NCI-H2171 (cell line): Measurements from ENCODE around the gene ARID1B.
A peak's percentile ranks its signal among the peaks of the same experiment; 100 is the strongest.

ENCODE experiments used
- DNase-seq: peaks from one replicate; lab custom pipeline; 2025; lab: John Stamatoyannopoulos, UW

ARID1B gene

DNA sequence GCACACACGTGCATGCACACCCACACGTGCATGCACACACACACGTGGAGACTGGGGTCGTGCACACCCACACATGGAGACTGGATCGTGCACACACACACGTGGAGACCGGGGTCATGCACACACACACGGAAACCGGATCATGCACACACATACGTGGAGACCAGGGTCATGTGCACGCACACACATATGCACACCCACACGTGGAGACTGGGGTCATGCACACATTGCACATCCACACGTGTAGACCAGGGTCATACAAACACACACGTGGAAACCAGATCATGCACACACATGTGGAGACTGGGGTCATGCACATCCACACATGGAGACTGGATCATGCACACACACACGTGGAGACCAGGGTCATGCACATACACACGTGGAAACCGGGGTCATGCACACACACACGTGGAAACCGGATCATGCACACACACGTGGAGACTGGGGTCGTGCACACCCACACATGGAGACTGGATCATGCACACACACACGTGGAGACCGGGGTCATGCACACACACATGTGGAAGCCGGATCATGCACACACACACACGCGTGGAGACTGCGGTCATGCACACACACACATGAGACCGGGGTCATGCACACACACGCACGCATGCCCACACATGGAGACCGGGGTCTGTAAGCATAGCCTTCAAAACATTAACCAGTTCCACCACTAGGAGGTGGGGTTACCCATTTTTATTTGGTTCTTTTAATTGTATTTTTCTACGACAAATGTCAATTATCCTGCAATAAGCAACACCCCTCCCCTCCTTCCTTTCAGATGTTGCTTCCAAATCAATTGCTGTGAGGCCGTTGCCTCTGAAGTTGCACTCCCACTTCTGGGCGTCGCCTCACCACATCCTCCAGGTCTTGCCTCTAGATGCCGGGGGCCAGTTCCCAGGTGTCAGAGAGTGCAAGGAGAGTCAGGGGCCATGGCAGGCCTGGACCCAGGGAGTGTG, 450.3 kb downstream of the ARID1B start:
- DNase-seq = no peak

DNA sequence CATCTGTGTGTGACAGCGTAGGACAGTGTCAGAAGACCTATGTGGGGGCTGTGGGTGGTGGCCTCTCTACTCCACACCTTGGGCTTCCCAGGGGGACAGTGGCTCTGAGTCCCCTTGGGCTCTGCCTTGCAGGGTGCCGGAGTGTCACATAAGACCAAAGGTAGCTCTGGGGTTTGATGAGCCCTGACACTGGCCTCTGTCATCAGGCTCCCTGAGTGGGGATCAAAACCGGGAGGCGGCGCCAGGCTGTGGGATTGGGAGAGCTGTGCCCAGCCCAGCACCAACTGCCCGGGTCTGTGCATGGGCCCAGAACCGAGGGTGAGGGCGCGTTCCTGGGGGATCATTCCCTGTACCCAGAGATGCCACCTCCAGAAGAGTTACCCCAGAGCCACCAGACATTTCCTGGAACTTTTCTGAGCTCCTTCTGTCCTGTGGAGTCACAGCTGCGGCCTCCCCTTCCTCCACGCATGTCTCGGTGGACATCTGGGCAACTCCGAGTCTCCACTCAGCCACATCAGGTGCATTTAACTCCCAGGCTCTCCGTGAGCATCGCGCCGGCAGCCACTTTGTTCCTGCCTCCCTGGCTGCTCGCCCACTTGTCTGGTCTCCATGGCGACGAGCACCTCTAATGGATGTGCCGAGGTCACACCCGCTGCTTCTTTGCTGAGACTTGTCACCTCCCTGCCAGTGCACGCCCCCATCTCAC, 451.4 kb downstream of the ARID1B start:
- peak; percentile 96 for DNase-seq

DNA sequence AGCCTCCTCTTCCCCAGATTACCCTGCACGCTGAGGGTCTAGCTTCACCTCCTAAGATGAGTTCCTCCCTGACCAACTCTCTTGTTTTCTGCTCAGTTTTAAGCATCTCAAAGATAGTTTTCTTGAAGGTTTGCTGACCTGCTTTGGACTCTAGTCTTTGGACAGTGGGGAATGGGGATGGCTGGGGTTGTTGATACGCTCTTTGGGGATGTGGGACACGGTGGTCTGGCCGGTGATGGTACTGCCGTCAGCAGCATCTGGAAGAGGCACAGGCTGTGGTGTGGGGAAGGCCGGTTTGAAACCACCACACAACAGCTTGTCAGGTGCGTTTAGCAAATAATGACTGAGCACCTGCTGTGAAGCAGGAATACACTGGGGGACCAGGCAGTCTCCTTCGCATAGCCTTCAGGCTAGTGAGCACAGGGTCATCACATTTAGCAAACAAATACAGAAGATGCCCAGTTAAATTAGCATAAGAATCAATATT, 452.0 kb downstream of the ARID1B start:
- peak; percentile 46 for DNase-seq

DNA sequence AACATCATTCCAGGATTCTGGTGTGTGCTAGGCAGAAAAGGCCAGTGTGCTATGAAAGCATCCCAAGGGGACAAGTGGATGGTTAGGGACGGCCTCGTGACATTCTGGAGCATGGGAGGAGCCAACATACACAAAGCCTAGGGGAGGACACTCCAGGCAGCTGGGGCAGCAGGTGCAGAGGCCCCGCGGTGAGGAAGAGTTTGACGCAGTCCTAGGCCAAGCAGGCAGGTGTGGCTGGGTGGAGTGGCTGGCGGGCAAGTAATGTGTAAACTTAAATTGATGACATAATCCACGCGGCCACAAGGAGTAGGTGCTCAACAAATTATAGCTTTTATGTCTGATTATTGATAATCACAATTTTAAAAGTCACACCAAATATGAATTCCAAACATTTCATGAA, 452.5 kb downstream of the ARID1B start:
- DNase-seq = peak; percentile 92

DNA sequence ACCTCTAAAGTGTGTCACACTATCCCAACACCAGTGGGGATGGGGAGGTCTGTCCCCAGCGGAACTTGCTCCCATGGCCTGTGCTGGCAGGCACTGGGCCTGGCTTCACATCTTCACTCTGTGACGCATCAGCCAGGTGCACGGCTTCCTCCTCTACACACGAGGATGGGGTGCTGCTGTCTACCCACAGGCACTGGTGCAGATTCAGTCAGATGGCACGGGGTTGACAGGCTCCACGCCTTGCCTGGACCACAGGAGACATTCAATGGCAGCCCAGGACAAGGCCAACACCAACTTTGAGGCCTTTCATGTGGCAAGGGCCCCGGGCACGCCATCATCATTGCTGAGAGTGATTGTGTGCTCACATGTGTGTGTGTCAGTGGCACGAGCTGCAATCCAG, 453.7 kb downstream of the ARID1B start:
- no peak for DNase-seq

DNA sequence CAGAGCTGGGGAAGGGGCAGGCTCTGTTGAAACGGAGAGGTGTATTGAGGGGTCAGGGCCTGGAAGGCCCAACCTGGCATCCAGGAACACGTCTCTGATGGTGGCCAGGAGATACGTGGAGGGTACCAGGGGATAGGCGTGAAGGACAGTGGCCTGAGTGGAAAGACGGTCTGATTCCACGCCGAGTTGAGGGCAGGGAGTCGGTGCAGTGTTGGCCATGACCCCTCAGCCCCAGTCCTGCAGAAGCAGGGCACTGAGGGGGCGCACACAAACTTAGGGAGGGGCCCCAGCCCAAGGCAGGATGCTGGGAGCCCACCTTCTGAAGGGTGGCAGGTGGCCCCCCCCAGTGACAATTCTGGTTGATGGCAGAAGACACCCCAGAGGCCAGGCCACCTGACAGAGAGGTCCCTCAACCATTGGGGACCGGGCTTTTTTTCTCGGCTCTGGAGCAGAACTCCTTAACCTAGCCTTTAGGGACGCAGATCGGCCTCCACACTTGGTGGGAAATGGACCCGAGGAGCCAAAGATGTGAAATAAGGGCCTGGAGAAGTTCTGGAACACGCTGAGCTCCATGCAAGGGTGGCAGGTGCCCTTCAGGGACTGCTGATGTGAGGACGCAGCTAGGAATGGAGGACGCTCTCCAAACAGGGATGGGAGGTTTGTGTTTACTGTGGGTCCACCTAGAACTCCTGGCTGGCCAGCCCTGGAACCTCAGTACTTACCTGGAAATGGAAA, 455.1 kb downstream of the ARID1B start:
- DNase-seq = no peak

DNA sequence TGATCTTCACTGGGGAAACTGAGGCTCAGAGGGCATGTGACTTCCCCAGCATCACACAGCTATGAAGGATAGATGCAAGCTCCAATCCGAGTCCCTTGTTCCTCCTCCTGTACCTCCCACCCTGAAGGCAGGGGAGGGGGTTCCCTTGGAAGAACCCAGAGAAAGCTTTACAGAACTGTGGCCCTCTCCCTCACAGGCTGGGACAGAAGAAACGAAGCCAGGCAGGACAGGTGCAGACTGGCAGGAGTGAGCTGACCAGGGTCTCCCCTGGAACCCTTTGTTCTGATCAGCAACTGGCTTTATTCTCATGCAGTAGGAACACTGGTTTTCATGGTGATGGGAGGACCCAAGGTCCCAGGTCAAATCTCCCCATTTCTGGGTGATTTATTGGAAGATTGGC, 456.0 kb downstream of the ARID1B start:
- no peak for DNase-seq

DNA sequence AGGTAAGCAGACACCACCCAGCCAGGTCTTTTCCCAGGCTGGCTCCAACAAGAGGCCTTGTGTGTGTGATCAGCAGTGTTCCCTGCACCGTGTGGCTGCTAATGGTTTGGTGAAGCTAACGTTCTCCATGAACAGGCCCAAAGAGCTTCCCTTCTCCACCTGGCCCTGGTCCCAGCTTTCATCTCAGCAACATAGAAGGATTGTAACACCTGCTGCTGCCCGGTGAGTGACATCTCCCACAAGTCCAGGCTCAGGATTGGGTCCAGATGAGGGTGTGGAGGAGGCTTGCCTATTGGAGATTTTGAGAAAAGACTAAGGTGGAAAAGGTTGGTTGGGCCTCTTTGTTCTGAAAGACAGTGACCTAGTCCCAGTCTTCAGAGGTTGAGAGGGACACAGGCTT, 456.5 kb downstream of the ARID1B start:
- DNase-seq = no peak

DNA sequence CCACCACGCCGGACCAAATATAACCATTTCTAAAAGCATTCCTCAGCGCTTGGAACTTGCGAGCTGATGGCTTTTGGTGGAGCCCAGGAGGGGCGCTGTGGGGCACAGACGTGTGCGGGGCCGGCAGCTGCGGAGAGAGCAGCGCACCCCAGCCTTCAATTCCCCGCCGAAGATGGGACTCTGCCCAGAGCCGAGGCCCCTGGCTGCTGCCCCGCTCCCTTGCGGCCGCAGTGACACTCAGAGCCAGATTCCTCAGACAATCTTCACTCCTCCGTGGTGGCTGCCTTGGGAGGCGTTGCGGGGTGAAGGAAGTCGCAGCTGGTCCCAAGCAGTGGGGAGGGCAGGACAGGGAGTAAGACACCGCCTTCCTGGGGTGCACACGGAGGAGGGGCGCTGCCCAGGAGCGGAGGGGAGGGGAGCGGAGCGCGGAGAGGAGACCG, 458.4 kb downstream of the ARID1B start:
- DNase-seq = no peak

DNA sequence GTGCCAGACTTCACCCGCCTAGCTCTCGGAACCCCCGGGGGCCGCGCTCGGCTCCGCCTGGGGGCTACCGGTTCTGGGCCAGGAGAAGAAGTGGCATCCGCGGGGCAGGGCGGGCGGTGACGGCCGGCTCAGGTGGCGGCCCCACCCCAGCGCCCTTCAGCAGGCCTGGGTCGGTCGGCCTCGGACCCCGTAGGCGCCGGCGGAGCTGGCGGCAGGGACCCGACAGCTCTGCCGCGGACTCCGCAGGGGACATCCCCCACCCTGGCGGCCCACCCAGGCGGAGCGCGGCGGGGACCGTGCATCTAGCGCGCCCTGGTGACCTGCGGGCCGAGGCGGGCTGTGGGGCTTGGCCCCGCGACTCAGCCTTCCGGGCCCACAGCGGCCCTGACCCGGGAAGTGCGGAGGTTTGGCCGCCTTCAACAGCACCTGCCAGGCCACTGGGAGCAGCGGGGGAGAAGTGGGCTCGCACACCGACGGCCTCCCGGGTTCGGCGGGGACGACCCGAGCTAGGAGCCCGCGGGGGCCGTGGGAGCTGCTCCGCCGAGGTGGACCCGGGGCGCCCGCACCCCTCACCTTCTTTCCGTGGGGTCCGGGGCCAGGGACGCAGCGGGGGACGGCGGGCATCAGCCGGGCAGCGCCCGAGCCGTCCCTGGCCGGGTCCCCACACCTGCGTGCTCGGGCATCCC, 459.0 kb downstream of the ARID1B start:
- DNase-seq = no peak

DNA sequence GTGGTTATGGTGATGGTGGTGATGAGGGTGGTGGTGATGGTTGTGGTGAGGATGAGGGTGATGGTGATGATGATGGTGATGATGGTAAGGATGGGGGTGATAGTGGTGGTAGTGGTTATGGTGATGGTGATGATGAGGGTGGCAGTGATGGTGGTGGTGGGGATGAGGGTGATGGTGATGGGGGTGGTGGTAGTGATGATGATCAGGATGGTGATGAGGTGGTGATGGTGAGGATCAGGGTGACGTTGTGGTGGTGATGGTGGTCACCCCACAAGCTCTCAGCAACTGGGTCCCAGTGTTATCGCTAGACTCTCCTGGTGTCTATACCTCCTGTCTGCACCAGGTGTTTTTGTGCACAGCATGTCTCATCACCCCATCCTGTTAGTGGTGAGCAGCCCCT, 461.2 kb downstream of the ARID1B start:
- DNase-seq = no peak

DNA sequence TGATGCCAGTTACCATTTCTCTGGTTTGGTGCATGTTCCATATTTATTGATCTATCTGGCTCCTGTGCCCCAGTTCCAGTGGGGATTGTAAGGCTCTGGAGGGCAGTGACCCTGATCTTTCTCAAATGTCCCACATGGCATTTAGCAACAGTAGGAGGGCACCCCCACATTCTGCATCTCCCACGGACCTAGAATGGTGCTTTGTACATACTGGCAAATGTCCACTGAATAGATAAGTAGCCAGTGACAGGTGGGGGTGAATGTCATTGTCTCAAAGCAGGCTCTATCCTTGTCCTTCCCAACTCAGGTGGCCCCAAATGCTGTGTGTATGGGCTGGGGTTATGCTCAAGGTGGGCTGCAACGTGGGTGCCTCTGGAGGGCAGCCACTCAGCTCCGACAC, 462.0 kb downstream of the ARID1B start:
- DNase-seq = no peak

DNA sequence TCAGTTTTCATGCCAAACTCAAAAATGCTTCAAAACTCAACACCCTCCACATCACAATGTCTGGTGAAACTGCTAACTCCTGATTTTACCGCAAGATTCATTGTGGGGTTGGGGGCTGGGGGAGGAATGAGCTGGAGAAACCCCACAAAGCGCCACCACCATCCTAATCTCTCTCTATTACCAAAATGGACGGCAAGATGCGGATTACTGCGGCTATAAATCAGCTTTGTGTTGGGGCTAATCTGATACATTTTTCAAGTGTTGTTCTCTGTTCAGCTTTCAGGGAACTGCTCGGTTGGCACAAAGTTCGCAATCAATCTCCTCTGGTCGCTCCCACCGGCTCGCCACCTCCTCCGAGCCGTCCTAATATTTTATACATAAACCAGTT, 462.5 kb downstream of the ARID1B start:
- no peak for DNase-seq

DNA sequence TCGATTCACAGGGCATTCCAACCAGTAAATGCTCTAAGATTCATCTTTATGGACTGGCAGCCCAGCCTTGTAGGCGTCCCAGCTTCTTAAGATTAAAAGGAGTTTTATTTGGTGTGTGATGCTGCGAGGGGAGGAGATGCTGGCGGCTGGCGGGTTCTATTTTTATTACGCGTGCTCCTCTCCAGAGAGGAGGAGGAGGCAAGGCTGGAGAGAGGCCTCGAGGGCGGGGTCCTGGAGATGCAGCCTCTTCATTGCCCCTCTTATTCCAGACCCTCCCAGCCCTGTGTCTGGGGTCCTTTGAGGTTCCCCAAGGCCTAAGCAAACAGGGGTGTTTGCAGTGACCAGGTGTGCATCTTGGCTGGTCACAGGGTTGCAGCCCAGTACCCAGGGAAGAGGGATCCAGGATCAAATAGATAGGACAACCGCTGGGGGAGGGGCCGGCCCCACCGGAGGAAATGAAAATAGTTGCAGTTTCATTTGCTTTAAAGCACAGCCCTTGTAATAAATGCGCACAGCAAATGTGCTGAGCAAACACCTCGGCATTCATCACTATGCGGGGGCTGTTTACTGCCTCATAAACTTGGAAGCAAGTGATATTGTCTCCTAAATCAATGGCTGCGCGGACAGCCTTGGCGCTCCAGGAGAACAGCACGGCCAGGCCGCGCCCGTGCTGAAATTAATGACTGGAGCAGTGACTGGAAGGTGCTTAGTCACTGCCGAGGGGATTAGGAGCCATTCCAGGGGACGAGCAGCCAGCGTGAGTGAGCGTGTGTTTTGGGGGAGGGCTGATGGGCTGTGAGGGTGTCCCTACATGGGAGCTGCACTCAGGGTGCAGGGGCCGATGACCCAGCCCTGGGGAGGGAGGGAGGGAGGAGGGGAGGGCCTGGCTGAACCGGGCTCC, 463.1 kb downstream of the ARID1B start:
- no peak for DNase-seq

DNA sequence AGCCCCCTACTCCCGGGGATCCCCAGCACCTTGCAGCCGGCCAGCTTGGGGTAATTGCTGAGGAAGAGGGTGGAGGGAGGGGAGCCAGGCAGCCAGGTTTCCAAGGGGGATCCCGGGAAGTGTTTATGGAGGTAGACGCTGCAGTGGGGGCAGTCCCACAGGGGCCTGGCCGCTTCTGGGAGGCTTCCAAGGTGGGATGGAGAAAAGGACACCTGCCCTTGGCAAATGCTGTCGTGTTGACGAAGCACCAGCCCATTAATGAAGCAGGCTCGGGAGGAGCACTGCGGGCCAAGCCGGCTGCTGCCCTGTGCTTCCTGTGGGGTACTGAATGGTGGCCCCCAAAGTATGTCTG, 463.8 kb downstream of the ARID1B start:
- no peak for DNase-seq

DNA sequence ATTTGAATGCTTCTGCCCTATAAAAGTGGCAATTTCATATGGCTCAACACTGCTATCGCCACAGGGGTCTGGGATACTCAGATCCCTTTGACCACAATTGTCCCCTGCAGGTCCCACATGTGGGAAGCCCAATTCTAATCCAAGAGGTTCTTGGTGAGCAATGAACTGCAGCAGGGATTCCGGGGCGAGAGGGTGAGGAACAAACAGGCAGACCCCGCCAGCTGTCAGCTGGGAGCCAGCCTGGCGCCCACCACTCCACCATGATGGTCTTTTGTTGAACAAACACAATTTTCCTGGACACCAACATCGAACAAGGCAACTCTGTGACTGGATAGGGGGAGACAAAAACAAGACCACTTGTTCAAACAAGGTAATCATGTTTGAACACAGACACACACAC, 465.6 kb downstream of the ARID1B start:
- no peak for DNase-seq

DNA sequence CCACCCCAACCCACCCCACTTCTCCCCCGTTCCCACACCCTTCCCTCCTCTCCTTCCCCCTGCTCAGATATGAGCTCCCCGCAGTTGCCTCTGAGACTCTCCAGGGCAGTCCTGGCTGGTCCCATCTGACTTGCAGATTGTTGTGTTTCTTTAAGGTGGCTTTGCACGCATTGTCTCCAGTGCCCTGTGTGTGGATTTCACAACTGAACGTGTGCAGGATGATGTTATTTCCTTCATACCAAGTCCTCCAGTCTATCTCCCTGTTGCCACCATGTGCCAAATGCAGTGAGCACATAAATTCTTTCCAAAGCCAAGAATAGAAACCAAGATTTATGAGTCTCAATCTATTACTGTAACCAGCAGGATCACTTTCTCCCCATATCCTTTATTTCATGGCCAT, 467.0 kb downstream of the ARID1B start:
- DNase-seq = no peak

DNA sequence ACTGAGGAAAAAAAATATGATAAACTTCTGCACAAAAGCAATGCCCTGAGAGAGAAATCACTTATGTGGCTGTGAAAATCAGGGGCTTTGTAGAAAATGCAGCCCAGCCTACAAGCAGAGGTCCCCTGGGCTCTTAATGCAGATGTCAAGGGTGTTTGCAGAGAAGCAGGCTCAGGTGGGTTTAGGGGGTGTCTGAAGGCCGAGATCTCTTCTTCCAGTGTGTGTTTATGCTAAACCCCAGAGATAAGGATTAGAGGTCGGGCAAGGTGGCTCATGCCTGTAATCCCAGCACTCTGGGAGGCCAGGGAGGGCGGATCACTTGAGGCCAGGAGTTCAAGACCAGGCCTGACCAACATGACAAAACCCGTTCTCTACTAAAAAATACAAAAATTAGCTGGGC, 467.6 kb downstream of the ARID1B start:
- no peak for DNase-seq

DNA sequence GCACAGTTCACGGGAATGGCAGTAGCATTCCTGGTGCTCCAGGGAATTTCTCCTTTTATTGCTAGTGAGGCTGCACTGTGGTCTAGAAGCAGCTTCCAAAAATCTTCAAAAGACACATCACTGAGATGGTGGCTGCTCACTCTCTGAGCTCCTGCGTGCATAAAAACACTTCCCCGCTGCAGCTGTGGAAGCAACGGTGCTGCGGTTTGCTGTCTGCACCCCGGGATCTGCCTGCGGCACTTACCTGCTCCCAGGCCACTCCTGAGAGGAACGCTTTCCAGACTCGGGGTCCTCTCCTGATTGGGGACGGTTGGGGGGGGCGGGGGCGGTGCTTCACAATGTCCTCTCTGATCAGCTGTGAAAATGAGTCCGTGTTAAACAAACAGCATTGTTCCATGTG, 468.3 kb downstream of the ARID1B start:
- no peak for DNase-seq

DNA sequence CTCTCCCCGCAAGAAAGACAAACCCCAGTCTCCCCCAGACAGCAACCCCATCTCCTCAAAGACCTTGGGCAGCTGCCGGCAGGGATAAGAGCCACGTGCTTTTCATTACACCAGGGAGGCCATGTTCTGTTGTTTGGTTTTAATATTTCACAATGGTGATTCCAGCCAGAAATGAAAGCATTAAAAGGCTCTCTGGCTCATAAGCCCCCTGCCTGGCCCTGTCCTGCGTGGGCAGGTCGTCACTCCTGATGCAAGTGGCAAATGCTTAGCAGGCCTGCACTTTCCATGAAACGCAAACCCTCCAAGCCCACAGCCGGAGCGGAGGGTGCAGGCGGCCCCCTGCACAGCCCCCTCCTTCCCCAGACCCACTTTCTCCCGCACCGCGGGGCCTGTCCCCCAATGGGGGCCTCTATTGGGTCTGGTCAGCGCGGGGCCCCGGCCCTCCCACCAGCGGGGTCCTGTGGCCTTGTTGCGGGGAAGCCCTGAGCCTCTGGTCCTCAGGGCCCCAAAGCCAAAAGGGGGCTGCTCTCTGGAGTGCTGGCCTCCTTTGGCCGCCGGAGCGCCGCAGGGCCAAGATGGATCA, 469.0 kb downstream of the ARID1B start:
- DNase-seq = no peak
